Left forelimb (tissue), 1 donor: ENCODE measurements around the gene GPR32.
"Not testable (repeated sequence)": the region's sequence is repeated elsewhere in the genome, so short reads cannot be mapped to it uniquely, and the experiment has no call there.

ENCODE experiments used
- DNase-seq: peaks from one replicate; pipeline ENCODE4 v3.0.0-alpha.2; 2018; ENCODE audit warnings: low spot score

Gene GPR32

GRCh38 chr19:50749490-50749889 is 20.8 kb upstream of the GPR32 start:
- DNase-seq, result no peak

DNA sequence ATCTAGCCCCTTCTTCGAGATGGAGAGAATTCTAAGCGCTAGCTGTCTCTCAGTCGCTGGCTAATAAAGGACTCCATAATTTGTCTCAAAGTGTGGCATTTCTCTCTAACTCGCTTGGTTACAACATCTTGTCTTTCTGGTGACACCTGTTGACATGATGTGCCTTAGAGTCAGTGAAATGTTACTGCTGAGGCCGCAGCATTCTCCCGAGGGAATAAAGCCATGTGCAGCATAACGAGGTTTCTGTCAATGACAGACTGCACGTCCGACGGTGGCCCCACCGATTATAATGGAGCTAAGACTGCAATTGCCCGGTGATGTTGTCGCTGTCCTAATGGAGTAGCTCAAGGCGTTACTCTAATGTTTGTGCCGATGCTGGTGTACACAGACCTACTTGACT is 20.3 kb upstream of the GPR32 start:
- DNase-seq, result no peak

- no peak for DNase-seq
These were observed 16.4 kb upstream of the GPR32 start for GRCh38 chr19:50753879-50754278.

- not testable (repeated sequence) for DNase-seq
These were observed 14.0 kb upstream of the GPR32 start for GRCh38 chr19:50756244-50756643.

DNA sequence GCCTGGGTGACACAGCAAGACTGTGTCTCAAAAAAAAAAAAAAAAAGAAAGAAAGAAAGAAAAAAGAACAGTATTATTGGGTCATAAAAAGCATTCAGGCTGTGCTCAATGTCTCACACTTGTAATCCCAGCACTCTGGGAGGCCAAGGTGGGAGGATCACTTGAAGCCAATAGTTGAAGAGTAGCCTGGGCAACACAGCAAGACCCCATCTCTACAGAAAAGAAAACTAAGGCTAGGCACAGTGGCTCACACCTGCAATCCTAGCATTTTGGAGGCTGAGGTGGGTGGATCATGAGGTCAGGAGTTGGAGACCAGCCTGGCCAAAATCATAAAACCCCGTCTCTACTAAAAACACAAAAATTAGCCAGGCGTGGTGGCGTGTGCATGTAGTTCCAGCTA is 12.6 kb upstream of the GPR32 start:
- not testable (repeated sequence) for DNase-seq

DNA sequence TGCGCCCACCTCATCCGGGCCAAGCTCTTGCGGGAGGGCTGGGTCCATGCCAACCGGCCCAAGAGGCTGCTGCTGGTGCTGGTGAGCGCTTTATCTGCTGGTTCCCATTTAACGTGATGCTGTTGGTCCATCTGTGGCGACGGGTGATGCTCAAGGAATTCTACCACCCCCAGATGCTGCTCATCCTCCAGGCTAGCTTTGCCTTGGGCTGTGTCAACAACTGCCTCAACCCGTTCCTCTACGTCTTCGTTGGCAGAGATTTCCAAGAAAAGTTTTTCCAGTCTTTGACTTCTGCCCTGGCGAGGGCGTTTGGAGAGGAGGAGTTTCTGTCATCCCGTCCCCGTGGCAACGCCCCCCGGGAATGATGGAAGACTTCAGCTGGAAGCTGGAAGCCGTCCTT is 11.2 kb upstream of the GPR32 start:
- DNase-seq, result not testable (repeated sequence)

GRCh38 chr19:50759886-50760285 is 10.4 kb upstream of the GPR32 start:
- DNase-seq, result no peak

- DNase-seq, result not testable (repeated sequence)
These were observed 8.8 kb upstream of the GPR32 start for GRCh38 chr19:50761501-50761900.

DNA sequence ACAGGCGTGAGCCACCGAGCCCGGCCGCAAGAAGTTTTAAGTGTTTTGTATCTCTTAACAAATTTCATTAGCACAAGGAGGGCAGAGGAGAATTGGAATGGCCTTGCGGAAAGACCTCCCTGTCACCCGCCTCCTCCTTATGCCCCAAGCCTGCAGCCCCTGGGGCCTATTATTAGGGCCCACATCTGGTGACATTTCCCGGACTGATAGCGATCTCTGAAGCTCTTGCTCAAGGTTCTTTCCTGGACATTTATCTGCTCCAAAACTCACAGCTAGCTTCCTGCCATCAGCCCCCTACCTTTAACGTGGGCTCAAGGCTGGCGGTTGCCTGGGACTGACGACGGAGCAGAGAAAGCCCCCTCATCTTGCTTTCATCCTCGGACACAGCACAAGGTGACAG is 6.7 kb upstream of the GPR32 start:
- DNase-seq, result not testable (repeated sequence)

GRCh38 chr19:50764409-50764808 is 5.9 kb upstream of the GPR32 start:
- no peak for DNase-seq

DNA sequence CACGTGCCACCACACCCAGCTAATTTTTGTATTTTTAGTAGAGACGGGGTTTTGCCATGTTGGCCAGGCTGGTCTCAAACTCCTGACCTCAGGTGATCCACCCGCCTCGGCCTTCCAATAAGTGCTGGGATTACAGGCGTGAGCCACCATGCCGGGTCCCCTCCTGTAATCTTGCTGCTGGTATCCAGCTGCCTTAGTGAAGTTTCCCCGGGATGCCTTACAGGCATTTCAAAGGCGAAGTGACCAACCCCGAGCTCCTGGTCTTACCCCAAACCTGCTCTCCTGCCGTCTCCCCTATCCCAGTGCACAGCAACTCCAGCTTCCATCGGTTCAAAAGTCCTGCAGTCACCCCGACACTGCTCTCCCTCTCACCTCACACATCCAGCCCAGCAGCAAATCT is 3.5 kb upstream of the GPR32 start:
- DNase-seq, result not testable (repeated sequence)

DNA sequence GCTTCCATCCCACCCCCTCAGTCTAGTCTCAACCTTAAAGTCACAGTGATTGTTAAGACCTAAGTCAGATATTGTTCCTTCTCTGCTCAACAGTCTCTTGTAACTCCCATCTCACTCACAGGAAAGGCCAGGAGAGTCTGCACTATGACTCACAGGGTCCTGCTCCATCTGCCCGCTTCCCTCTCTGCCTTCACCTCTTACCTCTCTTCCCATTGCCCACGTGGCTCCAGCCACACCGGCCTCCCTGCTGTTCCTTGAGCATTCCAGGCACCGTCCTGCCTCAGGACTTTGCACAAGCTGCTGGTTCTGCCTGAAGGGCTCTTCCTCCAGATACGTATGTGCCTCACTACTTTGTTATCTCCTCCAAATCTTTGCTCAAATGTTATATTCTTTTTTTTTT is 3.0 kb upstream of the GPR32 start:
- not testable (repeated sequence) for DNase-seq

DNA sequence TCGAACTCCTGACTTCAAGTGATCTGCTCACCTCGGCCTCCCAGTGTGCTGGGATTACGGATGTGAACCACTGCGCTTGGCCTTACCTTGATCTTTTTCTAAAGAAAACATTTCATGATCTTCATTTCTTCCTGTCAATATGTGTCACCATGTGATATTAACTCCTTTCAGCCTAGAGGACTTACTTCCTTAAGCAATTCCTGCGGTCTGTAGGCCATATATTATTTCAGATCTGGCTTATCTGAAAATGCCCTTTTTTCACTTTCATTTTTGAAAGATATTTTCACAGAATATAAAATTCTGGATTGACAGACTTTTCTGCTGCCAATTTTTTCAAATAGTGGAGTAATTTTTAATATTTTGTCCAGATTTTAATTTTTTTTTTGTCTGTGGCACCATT is 2.0 kb upstream of the GPR32 start:
- DNase-seq, result no peak

DNA sequence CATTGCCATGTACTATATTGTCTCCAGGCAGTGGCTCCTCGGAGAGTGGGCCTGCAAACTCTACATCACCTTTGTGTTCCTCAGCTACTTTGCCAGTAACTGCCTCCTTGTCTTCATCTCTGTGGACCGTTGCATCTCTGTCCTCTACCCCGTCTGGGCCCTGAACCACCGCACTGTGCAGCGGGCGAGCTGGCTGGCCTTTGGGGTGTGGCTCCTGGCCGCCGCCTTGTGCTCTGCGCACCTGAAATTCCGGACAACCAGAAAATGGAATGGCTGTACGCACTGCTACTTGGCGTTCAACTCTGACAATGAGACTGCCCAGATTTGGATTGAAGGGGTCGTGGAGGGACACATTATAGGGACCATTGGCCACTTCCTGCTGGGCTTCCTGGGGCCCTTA is 624 bp downstream of the GPR32 start:
- DNase-seq, result no peak

GRCh38 chr19:50772476-50772875 is 2.2 kb downstream of the GPR32 start:
- DNase-seq, result no peak

DNA sequence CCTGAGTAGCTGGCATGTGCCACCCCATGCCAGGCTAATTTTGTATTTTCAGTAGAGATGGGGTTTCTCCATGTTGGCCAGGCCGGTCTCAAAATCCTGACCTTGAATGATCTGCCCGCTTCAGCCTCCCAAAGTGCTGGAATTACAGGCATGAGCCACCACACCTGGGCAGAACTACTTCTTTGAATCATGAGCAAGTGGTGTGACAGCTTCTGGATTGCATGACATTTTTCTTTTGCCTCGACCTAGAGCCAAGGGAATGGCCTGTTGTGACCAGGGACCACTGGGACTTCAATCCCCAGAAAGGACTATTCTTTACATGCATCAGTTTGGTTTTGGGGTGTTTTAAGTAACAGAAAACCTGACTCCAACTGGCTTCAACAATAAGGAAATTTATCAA is 2.6 kb downstream of the GPR32 start:
- not testable (repeated sequence) for DNase-seq

- DNase-seq, result not testable (repeated sequence)
These were observed 3.2 kb downstream of the GPR32 start for GRCh38 chr19:50773454-50773853.

DNA sequence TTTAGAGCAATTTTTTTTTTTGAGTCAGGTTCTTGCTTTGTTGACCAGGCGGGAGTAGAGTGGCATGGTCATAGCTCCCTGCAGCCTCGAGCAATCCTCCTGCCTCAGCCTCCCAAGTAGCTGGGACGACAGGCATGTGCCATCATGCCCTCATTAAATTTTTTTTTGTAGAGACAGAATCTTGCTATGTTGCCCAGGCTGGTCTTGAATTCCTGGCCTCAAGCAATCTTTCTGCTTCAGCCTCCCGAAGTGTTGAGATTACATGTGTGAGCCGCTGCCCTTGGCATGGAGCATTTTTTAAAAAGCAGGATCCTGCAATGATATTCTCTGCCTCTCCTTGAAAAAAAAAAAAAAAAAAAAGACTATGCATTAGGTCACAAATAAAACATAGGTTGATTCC is 5.9 kb downstream of the GPR32 start:
- no peak for DNase-seq

GRCh38 chr19:50777261-50777660 is 7.0 kb downstream of the GPR32 start:
- no peak for DNase-seq

GRCh38 chr19:50777830-50778303 is 7.6 kb downstream of the GPR32 start:
- DNase-seq, result no peak

GRCh38 chr19:50778906-50779430 is 8.7 kb downstream of the GPR32 start:
- no peak for DNase-seq

DNA sequence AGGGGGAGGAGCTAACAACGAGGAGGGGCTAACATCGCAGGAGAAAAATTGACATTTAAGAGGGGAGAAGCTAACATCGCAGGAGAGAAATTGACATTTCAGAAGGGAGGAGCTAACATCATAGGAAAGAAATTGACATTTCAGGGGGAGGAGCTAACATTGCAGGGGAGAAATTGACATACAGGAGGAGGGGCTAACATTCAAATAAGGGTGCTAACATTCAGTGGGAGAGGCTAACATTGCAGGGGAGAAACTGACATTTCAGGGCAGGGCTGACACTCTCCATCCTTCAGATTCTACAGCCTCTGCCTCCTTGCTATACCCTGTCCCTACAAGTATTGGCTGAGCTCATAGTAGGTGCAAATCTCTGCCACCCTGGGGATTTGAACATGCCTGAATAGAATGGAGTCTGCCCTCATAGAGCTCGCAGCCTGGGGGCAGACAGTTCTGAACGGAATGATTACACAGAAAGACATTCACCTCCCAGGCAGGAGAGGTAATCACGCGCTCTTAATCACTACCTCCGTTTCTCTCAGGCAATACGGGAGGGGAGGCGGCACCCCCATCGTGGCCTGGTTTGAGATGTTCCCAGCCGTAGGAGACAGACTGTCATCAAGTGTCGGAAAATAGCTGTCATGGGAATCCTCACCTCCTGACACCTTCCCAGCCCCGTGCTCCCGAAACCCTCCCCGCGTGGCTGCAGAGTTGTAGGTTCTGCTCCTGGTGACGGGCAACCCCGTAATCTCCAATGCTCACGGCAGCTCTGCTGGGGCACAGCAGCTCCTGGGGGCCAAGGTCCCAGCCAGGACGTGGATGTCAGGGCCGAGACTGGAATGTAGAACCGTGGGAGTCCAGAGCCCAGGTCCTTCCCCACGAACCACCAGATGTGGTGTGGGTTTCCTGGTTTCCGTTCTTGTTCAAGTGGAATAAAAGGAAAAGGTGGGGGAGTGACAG is 9.5 kb downstream of the GPR32 start:
- DNase-seq, result no peak

- DNase-seq, result no peak
These were observed 10.6 kb downstream of the GPR32 start for GRCh38 chr19:50780753-50781435.
